ENCODE measurements around the gene KDM1A. TPM values are rescaled to one million over a fixed set of nuclear protein-coding genes. Genes with fewer than 3 reads are reported as not detected.
A peak's percentile ranks its signal among the peaks of the same experiment; 100 is the strongest.

KDM1A gene
- total RNA-seq, 1 donor from 2014 or later = 52.3 TPM

DNA sequence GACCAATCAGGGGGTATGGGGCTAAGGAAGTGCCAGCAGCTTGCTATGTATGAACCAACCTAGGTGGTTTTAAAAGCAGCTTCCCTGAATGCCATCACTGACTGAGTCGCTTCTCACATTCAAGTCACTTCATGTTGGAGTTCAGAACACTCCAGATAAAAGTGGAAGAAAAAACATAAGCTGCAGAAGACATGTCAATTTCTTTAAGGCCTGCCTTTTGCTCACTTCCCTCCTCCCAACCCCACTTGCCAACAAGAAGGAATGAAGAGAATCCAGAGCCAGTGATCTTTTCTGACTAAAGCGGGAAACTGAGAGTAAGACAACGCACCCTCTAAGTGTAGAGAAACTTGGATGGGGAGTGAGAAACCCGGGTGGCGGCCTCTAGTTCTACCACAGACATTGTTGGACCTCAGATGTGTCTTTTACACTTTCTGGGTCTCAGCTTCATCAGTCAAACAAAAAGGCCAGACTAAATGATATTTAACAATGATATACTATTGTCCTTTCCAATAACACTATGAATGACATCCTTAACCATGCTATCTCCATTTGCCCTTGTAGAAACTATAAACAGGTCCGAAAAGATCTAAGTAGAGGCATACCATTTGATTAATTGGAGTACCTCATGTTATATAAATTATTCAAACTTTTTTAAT, 95.3 kb downstream of the KDM1A start:
- TF ChIP-seq, protein P1, sequence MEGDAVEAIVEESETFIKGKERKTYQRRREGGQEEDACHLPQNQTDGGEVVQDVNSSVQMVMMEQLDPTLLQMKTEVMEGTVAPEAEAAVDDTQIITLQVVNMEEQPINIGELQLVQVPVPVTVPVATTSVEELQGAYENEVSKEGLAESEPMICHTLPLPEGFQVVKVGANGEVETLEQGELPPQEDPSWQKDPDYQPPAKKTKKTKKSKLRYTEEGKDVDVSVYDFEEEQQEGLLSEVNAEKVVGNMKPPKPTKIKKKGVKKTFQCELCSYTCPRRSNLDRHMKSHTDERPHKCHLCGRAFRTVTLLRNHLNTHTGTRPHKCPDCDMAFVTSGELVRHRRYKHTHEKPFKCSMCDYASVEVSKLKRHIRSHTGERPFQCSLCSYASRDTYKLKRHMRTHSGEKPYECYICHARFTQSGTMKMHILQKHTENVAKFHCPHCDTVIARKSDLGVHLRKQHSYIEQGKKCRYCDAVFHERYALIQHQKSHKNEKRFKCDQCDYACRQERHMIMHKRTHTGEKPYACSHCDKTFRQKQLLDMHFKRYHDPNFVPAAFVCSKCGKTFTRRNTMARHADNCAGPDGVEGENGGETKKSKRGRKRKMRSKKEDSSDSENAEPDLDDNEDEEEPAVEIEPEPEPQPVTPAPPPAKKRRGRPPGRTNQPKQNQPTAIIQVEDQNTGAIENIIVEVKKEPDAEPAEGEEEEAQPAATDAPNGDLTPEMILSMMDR (IDR thresholded peaks at IDR 0.05) = no peak
- TF ChIP-seq POLR2A (IDR thresholded peaks at IDR 0.05) (no peak), POLR2AphosphoS5 (IDR thresholded peaks at IDR 0.05; ENCODE audit: insufficient read depth in 1 of 2, low read depth in 1 of 2) (no peak)
- H3K9me3 ChIP-seq = no peaks in the 10 kb centered on the region
- intact Hi-C loops (cut with DNase I) = no loop called here
- no peaks in the 10 kb centered on the region for H3K36me3 ChIP-seq
- peaks cover 80% of the 10 kb centered on the region for H3K4me1 ChIP-seq
- no peaks in the 10 kb centered on the region for H3K27me3 ChIP-seq
- peak overlapping the region; percentile 57 for H3K27ac ChIP-seq
- no peak overlapping the region for H3K4me3 ChIP-seq
- no peak for DNase-seq (ENCODE audit: extremely low spot score in 2 of 2)

DNA sequence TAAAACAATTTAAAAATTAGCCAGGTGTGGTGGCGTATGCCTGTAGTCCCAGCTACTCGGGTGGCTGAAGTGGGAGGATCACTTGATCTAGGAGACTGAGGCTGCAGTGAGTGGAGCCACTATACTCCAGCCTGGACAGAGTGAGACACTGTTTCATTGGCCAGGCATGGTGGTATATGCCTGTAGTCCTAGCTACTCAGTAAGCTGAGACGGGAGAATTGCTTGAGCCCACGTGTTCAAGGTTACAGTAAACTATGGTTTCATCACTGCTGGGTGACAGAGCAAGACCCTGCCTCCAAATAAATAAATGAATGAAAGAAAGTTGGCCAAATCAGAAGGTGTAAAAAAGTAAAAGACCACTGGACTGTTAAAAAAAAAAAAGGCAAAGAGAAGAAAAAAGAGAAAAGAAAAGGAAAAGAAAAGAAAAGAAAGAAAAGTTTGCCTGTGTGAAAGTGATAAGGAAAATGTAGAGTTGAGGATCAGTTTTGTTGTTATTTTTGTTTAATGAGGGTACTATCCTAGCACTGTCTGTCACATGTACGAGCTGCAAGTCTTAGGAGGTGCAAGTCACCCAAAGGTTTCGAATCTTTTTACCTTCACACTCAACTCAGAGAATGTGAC, 97.1 kb downstream of the KDM1A start:
- no peaks in the 10 kb centered on the region for H3K27me3 ChIP-seq
- no peak for DNase-seq (ENCODE audit: extremely low spot score in 2 of 2)
- TF ChIP-seq, protein P1 (IDR thresholded peaks at IDR 0.05) = no peak
- TF ChIP-seq POLR2A (IDR thresholded peaks at IDR 0.05) = no peak
- TF ChIP-seq POLR2AphosphoS5 (IDR thresholded peaks at IDR 0.05; ENCODE audit: insufficient read depth in 1 of 2, low read depth in 1 of 2) = no peak
- H3K9me3 ChIP-seq = no peaks in the 10 kb centered on the region
- no peak overlapping the region for H3K4me3 ChIP-seq
- no peaks in the 10 kb centered on the region for H3K36me3 ChIP-seq
- peaks cover 85% of the 10 kb centered on the region for H3K4me1 ChIP-seq
- intact Hi-C loops (cut with DNase I) = no loop called here
- no peak overlapping the region for H3K27ac ChIP-seq

DNA sequence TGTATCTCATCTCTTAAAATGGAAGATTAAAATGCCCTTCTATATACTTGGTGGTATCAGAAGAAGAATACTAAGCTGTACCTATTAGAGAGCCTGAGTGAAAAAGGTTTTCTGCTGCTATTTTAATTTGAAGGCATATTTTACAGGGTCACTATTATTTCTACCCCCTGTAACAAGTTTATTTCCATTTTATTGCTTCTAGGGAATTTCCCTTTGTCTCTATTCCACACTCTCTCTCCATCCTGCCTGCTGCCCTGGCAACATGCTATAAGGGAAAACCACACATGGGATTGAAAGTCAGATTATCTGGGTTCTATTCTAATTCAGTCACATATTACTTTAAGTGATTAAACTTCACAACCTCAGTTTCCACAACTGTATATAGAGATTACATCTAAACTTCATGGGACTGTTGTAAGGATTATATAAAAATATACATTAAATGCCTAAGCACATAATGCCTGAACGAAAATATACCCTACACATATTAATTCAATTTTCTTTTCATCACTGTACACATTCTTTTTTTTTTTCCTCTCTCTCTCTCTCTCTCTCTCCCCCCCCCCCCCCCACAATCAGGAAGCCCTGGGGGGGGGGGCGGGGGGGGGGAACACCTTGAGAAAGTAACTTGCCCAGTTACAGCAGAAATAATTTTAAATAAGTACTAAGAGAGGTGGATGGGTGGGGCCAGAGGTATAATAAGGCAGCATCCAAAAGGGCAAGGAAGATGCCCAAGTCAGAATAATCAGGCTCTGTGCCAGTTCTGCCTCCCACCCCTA, 97.8 kb downstream of the KDM1A start:
- TF ChIP-seq, protein P1 (IDR thresholded peaks at IDR 0.05) = no peak
- TF ChIP-seq POLR2AphosphoS5 (IDR thresholded peaks at IDR 0.05; ENCODE audit: insufficient read depth in 1 of 2, low read depth in 1 of 2) = no peak
- no peak for TF ChIP-seq POLR2A (IDR thresholded peaks at IDR 0.05)
- no peaks in the 10 kb centered on the region for H3K27me3 ChIP-seq
- H3K9me3 ChIP-seq = no peaks in the 10 kb centered on the region
- DNase-seq (ENCODE audit: extremely low spot score in 2 of 2) = no peak
- H3K27ac ChIP-seq = no peak overlapping the region
- no peak overlapping the region for H3K4me3 ChIP-seq
- peaks cover 86% of the 10 kb centered on the region for H3K4me1 ChIP-seq
- no peaks in the 10 kb centered on the region for H3K36me3 ChIP-seq
- intact Hi-C loops (cut with DNase I) = no loop called here

DNA sequence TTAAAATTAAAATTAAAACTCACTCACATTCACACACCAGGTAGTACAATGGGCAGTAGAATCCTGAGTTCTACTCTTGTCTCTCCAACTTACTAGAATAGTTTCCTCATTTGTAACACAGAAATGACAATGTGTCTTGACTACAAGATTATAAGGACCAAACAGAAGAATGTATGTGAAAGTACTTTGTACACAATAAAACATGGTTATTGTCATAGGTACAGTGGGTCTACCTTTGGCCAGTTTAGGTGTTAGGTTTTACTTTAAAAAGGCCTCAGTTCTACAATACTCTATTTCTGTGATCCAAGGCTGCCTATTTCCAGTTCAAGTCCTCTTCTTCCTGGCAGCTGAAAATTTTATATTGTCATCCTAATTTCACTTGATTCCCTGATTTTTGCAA, 99.1 kb downstream of the KDM1A start:
- DNase-seq (ENCODE audit: extremely low spot score in 2 of 2) = no peak
- H3K36me3 ChIP-seq = no peaks in the 10 kb centered on the region
- H3K27me3 ChIP-seq = no peaks in the 10 kb centered on the region
- TF ChIP-seq, protein P1 (IDR thresholded peaks at IDR 0.05) = no peak
- TF ChIP-seq POLR2A (IDR thresholded peaks at IDR 0.05) (no peak), POLR2AphosphoS5 (IDR thresholded peaks at IDR 0.05; ENCODE audit: insufficient read depth in 1 of 2, low read depth in 1 of 2) (no peak)
- no peaks in the 10 kb centered on the region for H3K9me3 ChIP-seq
- no peak overlapping the region for H3K27ac ChIP-seq
- peaks cover 88% of the 10 kb centered on the region for H3K4me1 ChIP-seq
- H3K4me3 ChIP-seq = no peak overlapping the region
- intact Hi-C loops (cut with DNase I) = no loop called here
